GM12872 (cell line): ENCODE measurements around the gene TOMM22.
A peak's percentile ranks its signal among the peaks of the same experiment; 100 is the strongest.

Experiments used
- CTCF ChIP-seq: IDR thresholded peaks from 3 replicates; pipeline ENCODE4 v1.5.1; 2011; ENCODE audit warnings: low read depth, mild to moderate bottlenecking, low read length, moderate library complexity; ENCODE audit not compliant: insufficient read depth

The TOMM22 gene

GRCh38 chr22:38681582-38682335, at the start of gene TOMM22:
TSS of gene TOMM22 (plus strand) at chr22:38681957. CDS start at chr22:38681979, 22 bp downstream.
- TF ChIP-seq CTCF, result peak; percentile 76

- TF ChIP-seq CTCF, result no peak
These were observed 49.2 kb upstream of the TOMM22 start for GRCh38 chr22:38632528-38632927.

- TF ChIP-seq CTCF, result no peak
These were observed 43.5 kb upstream of the TOMM22 start for GRCh38 chr22:38638216-38638615.

GRCh38 chr22:38638728-38639127, 43.0 kb upstream of the TOMM22 start:
- no peak for TF ChIP-seq CTCF

GRCh38 chr22:38641476-38642040, 40.2 kb upstream of the TOMM22 start:
- TF ChIP-seq CTCF, result no peak

- TF ChIP-seq CTCF, result no peak
These were observed 36.3 kb upstream of the TOMM22 start for GRCh38 chr22:38645430-38645829.

- no peak for TF ChIP-seq CTCF
These were observed 31.8 kb upstream of the TOMM22 start for GRCh38 chr22:38649841-38650522.
